GM20000 (cell line): ENCODE measurements around the gene SLC66A2.

ENCODE experiments used
- DNase-seq: peaks from one replicate; pipeline ENCODE4 v3.0.0; 2012; ENCODE audit warnings: low spot score
- TF ChIP-seq, protein P1 (sequence below): IDR thresholded peaks from 2 replicates; pipeline ENCODE4 v1.5.1; 2012; ENCODE audit warnings: mild to moderate bottlenecking, control low read depth; ENCODE audit errors: extremely low read depth, missing control alignments

The SLC66A2 gene

DNA sequence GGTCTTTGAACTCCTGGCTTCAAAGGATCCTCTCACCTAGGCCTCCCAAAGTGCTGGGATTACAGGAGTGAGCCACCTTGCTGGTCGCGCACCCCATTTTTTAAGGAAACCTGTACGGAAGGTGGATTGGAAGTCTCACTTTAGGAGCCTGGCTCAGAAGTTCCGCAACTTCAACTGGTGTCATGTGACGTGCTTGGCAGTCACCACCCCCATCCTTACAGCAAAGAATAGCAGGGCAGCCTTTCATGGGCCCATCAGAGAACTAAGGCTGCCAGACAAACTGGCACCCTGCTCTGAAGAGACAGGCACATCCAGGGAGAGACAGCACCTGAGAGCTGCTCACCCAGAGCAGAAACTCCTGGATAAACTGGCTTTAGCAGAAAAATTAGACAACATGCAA lies 3.3 kb upstream of the SLC66A2 start:
- no peak for DNase-seq
- TF ChIP-seq, protein P1, sequence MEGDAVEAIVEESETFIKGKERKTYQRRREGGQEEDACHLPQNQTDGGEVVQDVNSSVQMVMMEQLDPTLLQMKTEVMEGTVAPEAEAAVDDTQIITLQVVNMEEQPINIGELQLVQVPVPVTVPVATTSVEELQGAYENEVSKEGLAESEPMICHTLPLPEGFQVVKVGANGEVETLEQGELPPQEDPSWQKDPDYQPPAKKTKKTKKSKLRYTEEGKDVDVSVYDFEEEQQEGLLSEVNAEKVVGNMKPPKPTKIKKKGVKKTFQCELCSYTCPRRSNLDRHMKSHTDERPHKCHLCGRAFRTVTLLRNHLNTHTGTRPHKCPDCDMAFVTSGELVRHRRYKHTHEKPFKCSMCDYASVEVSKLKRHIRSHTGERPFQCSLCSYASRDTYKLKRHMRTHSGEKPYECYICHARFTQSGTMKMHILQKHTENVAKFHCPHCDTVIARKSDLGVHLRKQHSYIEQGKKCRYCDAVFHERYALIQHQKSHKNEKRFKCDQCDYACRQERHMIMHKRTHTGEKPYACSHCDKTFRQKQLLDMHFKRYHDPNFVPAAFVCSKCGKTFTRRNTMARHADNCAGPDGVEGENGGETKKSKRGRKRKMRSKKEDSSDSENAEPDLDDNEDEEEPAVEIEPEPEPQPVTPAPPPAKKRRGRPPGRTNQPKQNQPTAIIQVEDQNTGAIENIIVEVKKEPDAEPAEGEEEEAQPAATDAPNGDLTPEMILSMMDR, result no peak

DNA sequence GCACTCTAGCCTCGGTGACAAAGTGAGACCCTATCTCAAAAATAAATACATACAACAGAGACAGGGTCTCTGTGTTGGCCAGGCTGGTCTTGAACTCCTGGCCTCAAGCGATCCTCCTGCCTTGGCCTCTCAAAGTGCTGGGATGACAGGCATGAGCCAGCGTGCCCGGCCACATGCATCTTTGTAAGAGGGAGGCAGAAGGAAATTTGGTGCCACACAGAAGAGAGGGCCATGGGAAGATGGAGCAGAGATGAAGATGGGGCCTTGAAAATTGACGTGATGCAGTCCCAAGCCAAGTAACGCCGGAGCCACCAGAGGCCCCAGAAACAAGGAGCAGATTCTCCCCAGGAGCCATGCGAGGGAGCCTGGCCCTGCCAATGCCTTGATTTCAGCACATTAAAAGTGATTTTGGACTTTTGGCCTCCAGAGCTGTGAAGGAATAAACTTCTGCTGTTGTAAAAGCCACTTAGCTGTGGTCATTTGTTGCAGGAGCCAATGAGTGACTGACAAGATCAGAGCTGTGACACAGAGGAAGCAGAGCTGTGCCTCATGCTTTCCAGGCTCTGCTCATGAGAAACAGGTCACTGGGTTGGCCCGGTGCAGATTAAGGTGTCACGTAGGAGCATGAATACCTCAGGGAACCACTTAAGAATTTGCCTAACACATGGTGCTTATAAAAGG lies 2.7 kb upstream of the SLC66A2 start:
- DNase-seq, result no peak

DNA sequence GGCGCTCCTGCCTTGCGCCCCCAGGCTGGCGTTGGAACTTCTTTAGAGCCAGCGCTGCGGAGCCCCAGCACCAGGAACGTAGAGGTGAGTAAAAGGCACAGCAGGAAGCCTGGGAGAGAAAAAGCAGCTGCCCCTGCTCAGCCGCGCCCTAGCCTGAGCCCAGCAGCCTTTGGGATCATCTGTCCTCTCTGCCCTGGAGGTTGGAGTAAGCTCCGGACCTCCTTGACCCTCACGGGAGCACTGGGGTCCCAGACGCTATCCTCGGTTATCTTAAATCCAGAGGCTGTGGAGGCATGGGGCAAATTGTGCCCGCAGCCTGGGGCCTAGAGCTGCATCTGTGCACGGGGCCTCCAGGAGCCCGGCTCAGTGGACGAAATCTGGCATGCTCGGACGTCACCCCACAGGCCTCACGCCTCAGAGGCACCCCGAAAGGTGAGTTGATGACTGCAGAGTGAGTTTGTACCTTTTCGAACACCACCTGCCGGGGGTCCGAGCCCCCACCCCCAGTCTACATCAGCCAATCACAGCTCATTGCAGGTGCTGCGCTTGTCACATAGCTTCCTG lies 1.6 kb upstream of the SLC66A2 start:
- no peak for DNase-seq
- TF ChIP-seq, protein P1, result no peak

More for the DNA sequence above, 2.7 kb upstream of the SLC66A2 start:
- TF ChIP-seq, protein P1, result no peak

DNA sequence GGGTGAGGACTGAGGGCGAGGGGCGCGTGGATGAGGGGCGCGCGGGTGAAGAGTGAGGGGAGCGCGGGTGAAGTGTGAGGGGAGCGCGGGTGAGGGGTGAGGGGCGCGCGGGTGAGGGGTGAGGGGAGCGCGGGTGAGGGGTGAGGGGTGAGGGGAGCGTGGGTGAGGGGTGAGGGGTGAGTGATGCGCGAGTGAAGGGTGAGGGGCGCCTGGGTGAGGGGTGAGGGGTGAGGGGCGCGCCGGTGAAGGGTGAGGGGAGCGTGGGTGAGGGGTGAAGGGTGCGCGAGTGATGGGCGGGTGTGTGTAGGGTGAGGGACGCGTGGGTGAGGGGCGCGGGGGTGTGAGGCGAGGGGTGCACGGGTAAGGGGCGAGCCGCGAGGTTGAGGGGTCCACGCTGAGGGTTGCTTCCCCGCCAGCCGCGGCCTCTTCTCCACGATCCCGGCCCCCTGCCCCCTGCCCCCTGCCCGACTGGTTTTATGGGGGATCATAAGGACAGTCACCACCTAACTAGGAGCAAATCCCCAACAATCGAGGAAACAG lies 1.1 kb upstream of the SLC66A2 start:
- TF ChIP-seq, protein P1, result no peak
- DNase-seq, result no peak

DNA sequence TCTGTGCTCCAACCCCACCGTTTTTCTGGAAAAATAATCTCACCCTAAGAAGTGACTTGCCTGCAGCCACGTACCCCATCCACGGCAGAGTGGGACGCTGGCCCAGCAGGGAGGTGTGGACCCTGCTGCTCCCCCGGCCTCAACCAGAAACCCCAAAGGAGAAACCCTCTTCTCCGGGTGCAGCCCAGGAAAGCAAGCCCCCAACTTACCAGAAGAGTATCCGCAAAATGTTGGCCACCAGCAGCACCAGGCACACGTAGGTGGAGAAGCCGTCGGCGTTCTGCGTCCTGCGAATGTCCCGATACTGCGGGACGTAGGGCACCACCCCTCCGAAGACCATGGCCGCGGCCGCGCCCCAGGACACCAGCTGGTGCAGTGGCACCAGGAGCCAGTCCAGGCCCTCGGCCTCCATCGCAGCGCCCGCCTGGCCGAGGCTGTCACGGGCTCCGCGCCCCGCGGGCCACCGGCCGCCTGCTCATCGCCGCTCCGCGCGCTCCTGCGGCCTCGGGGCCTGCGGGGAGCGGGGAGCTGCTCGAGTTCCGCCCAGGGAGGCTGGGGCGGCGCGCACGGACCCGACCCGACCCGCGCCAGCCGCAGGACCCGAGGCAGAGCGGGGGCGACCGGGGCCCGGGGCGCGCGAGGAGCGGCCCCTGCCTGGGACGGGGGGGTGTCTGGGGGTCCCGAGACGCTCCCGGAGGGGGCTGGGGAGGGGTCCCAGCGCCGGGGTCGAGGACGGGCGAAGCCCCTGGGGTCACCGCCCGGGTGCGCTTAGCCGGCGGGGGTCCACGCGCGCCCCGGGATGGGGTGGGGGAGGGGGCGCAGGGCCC lies 725 bp downstream of the SLC66A2 start:
- TF ChIP-seq, protein P1, result no peak
- peak; percentile 70 for DNase-seq

DNA sequence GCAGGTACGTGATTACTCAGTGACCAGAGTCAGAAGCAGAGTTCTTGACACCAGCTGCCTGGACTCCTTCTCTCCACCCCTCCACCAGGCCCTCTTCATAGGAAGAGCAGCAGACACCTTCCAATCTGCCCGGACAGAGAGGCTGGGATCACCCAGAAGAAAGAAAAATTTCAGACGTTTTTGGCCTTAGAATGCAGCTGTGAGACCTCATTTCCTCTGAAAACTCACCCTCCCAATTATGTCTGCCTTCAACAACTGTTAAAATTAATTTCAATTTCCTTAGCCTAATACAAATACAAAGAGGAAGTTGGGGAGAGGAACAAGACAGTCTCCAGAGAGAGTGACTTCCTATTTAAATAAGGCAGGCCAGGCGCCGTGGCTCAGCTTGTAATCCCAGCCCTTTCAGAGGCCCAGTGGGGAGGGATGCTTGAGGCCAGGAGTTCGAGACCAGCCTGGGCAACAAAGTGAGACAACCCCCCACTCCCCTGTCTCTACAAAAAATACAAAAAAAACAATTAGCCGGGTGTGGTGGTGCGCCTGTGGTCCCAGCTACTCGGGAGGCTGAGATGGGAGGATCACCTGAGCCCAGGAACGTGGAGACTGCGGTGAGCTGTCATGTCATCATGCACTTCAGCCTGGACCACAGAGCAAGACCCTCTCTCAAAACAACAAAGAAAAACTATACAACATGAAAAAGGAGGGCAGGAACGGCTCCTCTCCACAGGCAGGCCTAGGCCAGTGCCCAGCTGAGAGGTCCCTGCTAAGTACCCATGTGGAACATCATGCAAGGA lies 1.6 kb downstream of the SLC66A2 start:
- TF ChIP-seq, protein P1, result no peak
- DNase-seq, result peak; percentile 64
